Activated CD4-positive, alpha-beta T cell treated with anti-CD3 and anti-CD28 coated beads, Interleukin-10, Interleukin-2, amounts not matched to agents 100 ng/mL and 50 ng/mL, durations not matched to agents 16 hours and 8 hours (primary cell): ENCODE measurements around the gene RNF149.
"Not testable (repeated sequence)": the region's sequence is repeated elsewhere in the genome, so short reads cannot be mapped to it uniquely, and the experiment has no call there.

Experiments used
- DNase-seq: peaks from one replicate; pipeline ENCODE4 v3.0.0-alpha.2; 2020

The RNF149 gene

GRCh38 chr2:101330253-101330933 is 21.9 kb upstream of the RNF149 start:
- DNase-seq = no peak

- DNase-seq = no peak
Measured at GRCh38 chr2:101329026-101329425, 20.5 kb upstream of the RNF149 start.

- DNase-seq = peak; percentile 88
Measured at GRCh38 chr2:101328474-101329007, 20.0 kb upstream of the RNF149 start.

- DNase-seq = no peak
Measured at GRCh38 chr2:101327863-101328394, 19.4 kb upstream of the RNF149 start.

- DNase-seq = no peak
Measured at GRCh38 chr2:101325425-101325824, 16.9 kb upstream of the RNF149 start.

- DNase-seq = not testable (repeated sequence)
Measured at GRCh38 chr2:101316568-101316967, 8.1 kb upstream of the RNF149 start.

GRCh38 chr2:101311696-101312017 is 3.2 kb upstream of the RNF149 start:
- no peak for DNase-seq

GRCh38 chr2:101310834-101311695 is 2.6 kb upstream of the RNF149 start:
- peak; percentile 22 for DNase-seq

GRCh38 chr2:101310090-101310833 is 1.8 kb upstream of the RNF149 start:
- no peak for DNase-seq

- DNase-seq = peak; percentile 31
Measured at GRCh38 chr2:101307950-101308431, 510 bp downstream of the RNF149 start.

- peak; percentile 70 for DNase-seq
Measured at GRCh38 chr2:101307503-101307902, 998 bp downstream of the RNF149 start.

GRCh38 chr2:101306410-101306809 is 2.1 kb downstream of the RNF149 start:
- DNase-seq = peak; percentile 35

GRCh38 chr2:101305492-101306078 is 2.9 kb downstream of the RNF149 start:
- peak; percentile 44 for DNase-seq

- peak; percentile 69 for DNase-seq
Measured at GRCh38 chr2:101305035-101305434, 3.5 kb downstream of the RNF149 start.

- DNase-seq = no peak
Measured at GRCh38 chr2:101303688-101304087, 4.8 kb downstream of the RNF149 start.

GRCh38 chr2:101302016-101302415 is 6.5 kb downstream of the RNF149 start:
- no peak for DNase-seq

GRCh38 chr2:101300836-101301235 is 7.7 kb downstream of the RNF149 start:
- no peak for DNase-seq

- no peak for DNase-seq
Measured at GRCh38 chr2:101300164-101300563, 8.3 kb downstream of the RNF149 start.

GRCh38 chr2:101299604-101300003 is 8.9 kb downstream of the RNF149 start:
- DNase-seq = no peak

GRCh38 chr2:101297383-101297782 is 11.1 kb downstream of the RNF149 start:
- DNase-seq = no peak

GRCh38 chr2:101296371-101296770 is 12.1 kb downstream of the RNF149 start:
- no peak for DNase-seq

GRCh38 chr2:101295895-101296294 is 12.6 kb downstream of the RNF149 start:
- no peak for DNase-seq

GRCh38 chr2:101294861-101295260 is 13.6 kb downstream of the RNF149 start:
- DNase-seq = no peak
